NCI-H2196 treated with DMSO at 0.1 percent for 48 hours (cell line): ENCODE measurements around the gene HMGCLL1.

Source experiments
- DNase-seq: peaks from one replicate; lab custom pipeline; 2025; ENCODE audit not compliant: unreplicated experiment; lab: John Stamatoyannopoulos, UW

The HMGCLL1 gene

GRCh38 chr6:55536391-55536956 lies 42.5 kb downstream of the HMGCLL1 start:
- no peak for DNase-seq

GRCh38 chr6:55531496-55531895 lies 47.5 kb downstream of the HMGCLL1 start:
- no peak for DNase-seq

GRCh38 chr6:55530931-55531330 lies 48.1 kb downstream of the HMGCLL1 start:
- no peak for DNase-seq

DNA sequence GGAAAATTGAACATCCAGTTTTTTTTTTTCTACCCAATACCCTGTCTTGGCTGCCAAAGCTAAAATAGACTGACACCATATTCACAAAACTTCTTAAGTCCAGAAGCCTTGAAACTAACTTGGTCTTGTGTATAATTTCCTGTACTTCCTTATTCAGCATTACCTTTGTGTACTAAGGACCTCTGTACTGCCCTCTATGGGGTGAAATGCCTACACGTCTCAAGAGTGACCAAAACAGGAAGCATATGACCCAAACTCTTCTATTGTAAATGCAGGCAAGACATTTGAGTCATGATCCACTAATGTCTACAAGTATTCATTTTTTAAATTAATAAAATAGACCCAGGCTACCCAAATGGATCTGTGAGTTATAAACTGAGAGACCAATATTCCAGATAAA lies 50.4 kb downstream of the HMGCLL1 start:
- no peak for DNase-seq

DNA sequence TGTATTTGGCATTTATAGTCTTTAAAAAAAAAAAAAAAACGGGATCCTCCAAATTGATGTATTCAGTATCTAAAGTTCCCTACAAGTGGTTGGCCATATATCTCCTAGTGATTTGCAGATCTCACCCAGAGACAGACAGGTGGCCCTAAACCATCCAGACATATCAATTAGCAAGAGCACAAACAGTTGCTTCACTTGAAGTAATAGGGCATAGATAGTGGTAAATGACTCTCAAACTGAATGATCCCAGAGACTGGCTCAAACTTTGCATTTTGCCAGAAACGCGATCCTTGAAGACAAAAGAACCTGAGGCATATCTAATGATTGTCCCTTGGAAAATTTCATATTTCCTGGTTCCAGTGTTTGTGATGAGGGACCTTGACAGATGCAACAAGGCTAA lies 54.6 kb downstream of the HMGCLL1 start:
- DNase-seq = no peak

GRCh38 chr6:55518529-55519060 lies 60.4 kb downstream of the HMGCLL1 start:
- DNase-seq = no peak

- no peak for DNase-seq
Observed at GRCh38 chr6:55516736-55517135, 62.3 kb downstream of the HMGCLL1 start.

GRCh38 chr6:55512904-55513303 lies 66.1 kb downstream of the HMGCLL1 start:
- no peak for DNase-seq

GRCh38 chr6:55511122-55511800 lies 67.7 kb downstream of the HMGCLL1 start:
- no peak for DNase-seq

DNA sequence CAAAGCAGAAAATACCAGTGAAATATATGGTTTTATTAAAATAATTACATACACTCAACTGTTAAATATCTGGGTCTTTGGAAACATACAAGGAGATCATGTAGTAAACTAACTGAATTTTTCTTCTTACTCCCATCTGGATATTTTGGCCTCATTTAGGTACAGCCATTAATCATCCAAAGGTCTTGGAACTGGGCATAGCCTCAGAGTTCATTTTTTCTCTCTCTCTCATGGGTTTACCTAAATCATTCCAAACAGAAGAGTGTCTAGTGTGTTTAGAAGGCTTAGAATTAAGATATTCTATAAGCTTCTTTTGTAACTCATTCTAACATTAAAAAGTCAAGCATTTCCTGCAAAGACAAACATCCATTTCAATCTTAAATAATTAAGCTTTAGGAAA lies 79.4 kb downstream of the HMGCLL1 start:
- DNase-seq = no peak

- DNase-seq = no peak
Observed at GRCh38 chr6:55497694-55498093, 81.3 kb downstream of the HMGCLL1 start.

GRCh38 chr6:55496201-55496600 lies 82.8 kb downstream of the HMGCLL1 start:
- no peak for DNase-seq

- no peak for DNase-seq
Observed at GRCh38 chr6:55495277-55495676, 83.7 kb downstream of the HMGCLL1 start.

DNA sequence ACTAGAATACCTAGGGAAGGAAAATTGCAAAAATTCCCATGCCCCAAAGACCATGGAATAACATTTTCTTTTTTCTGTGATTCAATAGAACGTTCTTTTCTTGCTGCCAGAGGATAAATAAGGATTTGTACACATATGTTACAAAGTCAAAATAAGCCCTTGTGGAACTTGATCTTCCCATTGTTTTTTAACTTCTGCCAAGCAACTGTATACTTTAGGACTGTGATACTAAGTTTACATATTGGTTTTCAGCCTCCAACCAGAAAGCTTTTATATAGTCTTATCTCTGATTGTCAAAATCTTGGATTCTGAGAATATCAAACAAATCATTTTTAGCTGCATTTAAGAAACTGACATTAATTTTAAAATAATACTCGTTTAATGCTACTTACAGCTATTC lies 84.6 kb downstream of the HMGCLL1 start:
- DNase-seq = no peak

GRCh38 chr6:55492259-55492658 lies 86.7 kb downstream of the HMGCLL1 start:
- DNase-seq = no peak

DNA sequence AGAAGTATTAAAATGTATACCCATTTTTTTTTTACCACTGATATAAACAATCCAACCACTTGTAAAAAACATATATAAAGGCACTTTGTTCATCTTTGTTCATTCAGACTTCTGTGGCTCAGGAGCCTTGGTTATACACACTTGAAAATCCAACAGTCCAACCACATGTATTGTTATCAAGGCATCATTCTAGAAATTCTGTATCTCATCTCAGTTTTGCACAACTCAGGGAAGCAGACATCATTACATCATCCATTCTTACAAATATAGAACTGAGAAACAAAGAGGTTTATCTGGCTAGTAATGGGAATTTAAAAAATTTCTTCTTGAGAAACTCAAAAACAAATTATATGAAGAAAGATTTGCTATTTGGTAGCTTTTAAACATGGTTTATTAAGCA lies 88.1 kb downstream of the HMGCLL1 start:
- DNase-seq = no peak

DNA sequence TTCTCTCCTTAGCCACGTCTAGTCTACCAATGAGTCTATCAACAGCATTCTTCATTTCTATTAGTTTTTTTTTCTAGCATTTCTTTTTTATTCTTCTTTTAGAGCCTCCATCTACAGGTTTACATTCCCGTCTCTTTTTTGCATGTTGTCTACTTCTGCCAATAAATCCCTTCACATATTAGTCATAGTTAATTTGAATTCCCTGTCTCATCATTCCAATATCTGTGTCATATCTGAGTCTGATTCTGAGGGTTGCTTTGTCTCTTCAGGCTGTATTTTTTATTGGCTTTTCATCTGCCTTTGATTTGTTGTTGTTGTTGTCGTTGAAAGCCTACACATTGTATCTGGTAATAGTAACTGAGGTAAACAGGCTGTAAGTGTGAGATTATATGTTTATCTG lies 104.6 kb downstream of the HMGCLL1 start:
- DNase-seq = no peak

DNA sequence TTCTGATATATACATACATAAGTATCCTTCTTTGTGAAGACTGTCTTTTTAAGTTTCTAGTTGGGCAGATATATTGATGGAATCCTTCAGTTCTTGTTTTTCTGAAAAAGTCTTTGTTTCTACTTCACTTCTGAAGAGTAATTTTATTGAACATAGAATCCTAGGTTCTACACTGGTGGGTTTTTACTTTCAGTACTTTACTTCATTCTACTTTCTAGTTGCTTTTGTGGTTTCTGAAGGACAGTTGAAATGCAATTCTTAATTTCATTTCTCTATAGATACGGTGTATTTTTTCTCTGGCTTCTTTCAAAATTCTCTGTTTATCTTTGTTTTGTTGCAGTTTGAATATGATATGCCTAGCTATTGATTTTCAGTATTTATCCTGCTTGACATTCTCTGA lies 105.3 kb downstream of the HMGCLL1 start:
- DNase-seq = no peak

- DNase-seq = no peak
Observed at GRCh38 chr6:55469951-55470366, 109.0 kb downstream of the HMGCLL1 start.

- DNase-seq = no peak
Observed at GRCh38 chr6:55456016-55456415, 123.0 kb downstream of the HMGCLL1 start.

GRCh38 chr6:55450005-55450404 lies 129.0 kb downstream of the HMGCLL1 start:
- no peak for DNase-seq

- DNase-seq = no peak
Observed at GRCh38 chr6:55449225-55449624, 129.8 kb downstream of the HMGCLL1 start.

DNA sequence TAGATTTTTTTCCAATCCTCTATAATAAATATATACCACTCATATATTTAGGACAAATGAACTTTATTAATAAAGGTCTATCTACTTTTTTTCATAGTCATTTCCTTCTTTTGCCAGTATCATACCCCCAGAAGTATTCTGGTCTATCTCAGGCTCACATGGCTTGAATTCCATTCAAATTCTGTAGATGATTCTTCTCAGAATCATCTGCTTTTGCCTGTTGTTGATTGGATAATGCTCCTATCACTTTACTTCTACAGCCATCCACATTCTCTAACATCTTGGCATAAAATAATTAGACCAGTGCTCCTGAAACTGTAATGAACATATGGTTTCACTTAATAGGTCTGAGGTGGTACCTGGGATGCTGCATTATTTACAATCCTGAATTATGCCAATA lies 130.5 kb downstream of the HMGCLL1 start:
- DNase-seq = no peak
